Neuronal stem cell (in vitro differentiated cells): ENCODE measurements around the gene NOL3.

Experiments used
- DNase-seq: peaks from one replicate; pipeline ENCODE4 v3.0.0-alpha.2; 2013; ENCODE audit warnings: low spot score
- H2AFZ ChIP-seq: one replicate; pipeline ENCODE4 v1.6.1; 2013; ENCODE audit warnings: mild to moderate bottlenecking, low read length, inconsistent platforms
- H2AK5ac ChIP-seq: 2 replicates; pipeline ENCODE4 v1.6.1; 2013; ENCODE audit warnings: low read depth, mild to moderate bottlenecking, inconsistent platforms, low read length, moderate library complexity, mixed read lengths
- H2BK120ac ChIP-seq: 2 replicates; pipeline ENCODE4 v1.6.1; 2013; ENCODE audit warnings: low read depth, mild to moderate bottlenecking, inconsistent platforms, low read length, moderate library complexity, mixed read lengths
- H2BK12ac ChIP-seq: one replicate; pipeline ENCODE4 v1.6.1; 2013; ENCODE audit warnings: low read length, inconsistent platforms
- H2BK15ac ChIP-seq: 2 replicates; pipeline ENCODE4 v1.6.1; 2013; ENCODE audit warnings: mild to moderate bottlenecking, low read length, inconsistent platforms, mixed read lengths
- H2BK5ac ChIP-seq: one replicate; pipeline ENCODE4 v1.6.1; 2013; ENCODE audit warnings: inconsistent platforms, mild to moderate bottlenecking, low read length, moderate library complexity
- H3K14ac ChIP-seq: one replicate; pipeline ENCODE4 v1.6.1; 2013; ENCODE audit warnings: low read length, inconsistent platforms
- H3K18ac ChIP-seq: 2 replicates; pipeline ENCODE4 v1.6.1; 2013; ENCODE audit warnings: low read length, inconsistent platforms
- H3K23ac ChIP-seq: 2 replicates; pipeline ENCODE4 v1.6.1; 2013; ENCODE audit warnings: low read depth, mild to moderate bottlenecking, mixed read lengths, low read length, inconsistent platforms; ENCODE audit not compliant: poor library complexity
- H3K27ac ChIP-seq: replicated peaks from 3 replicates; pipeline ENCODE4 v1.5.1; 2013; ENCODE audit warnings: low read length, inconsistent platforms
- H3K27me3 ChIP-seq, 3 experiments: 2 replicates each; pipeline ENCODE4 v1.6.1; 2013; ENCODE audit warnings: low read length in 3 of 3, mild to moderate bottlenecking in 2 of 3, inconsistent platforms in 1 of 3, low read depth in 1 of 3, mixed read lengths in 1 of 3, moderate library complexity in 1 of 3; ENCODE audit not compliant: control insufficient read depth in 3 of 3, insufficient read depth in 3 of 3
- H3K36me3 ChIP-seq, 2 donors: replicated peaks in 1 of 2; 2 replicates each; pipeline ENCODE4 v1.6.1; 2013; ENCODE audit warnings: low read length in 2 of 2; ENCODE audit not compliant: control insufficient read depth in 2 of 2, insufficient read depth in 2 of 2
- H3K4ac ChIP-seq: 2 replicates; pipeline ENCODE4 v1.6.1; 2013; ENCODE audit warnings: inconsistent platforms, mild to moderate bottlenecking, low read length, moderate library complexity
- H3K4me1 ChIP-seq, 2 donors: 1 replicate in 1 of 2; 2 replicates in 1 of 2; pipeline ENCODE4 v1.6.1; 2013; ENCODE audit warnings: low read length in 2 of 2, low read depth in 1 of 2; ENCODE audit not compliant: control insufficient read depth in 2 of 2, insufficient read depth in 1 of 2
- H3K4me2 ChIP-seq: one replicate; pipeline ENCODE4 v1.6.1; 2013; ENCODE audit warnings: mild to moderate bottlenecking, low read length, inconsistent platforms; ENCODE audit not compliant: insufficient read depth, poor library complexity, severe bottlenecking
- H3K4me3 ChIP-seq, 2 donors: 2 replicates each; pipeline ENCODE4 v1.5.1; 2013; ENCODE audit warnings: low read length in 2 of 2, mild to moderate bottlenecking in 2 of 2, inconsistent platforms in 1 of 2, moderate library complexity in 1 of 2
- H3K79me1 ChIP-seq: one replicate; pipeline ENCODE4 v1.6.1; 2013; ENCODE audit warnings: low read depth, mild to moderate bottlenecking, inconsistent platforms, low read length, moderate library complexity
- H3K9ac ChIP-seq: one replicate; pipeline ENCODE4 v1.6.1; 2013; ENCODE audit warnings: mild to moderate bottlenecking, low read depth, low read length, inconsistent platforms; ENCODE audit not compliant: poor library complexity
- H3K9me3 ChIP-seq, 2 donors: replicated peaks in 1 of 2; 2 replicates each; pipeline versions ENCODE3 to v1.6.1; 2013; ENCODE audit warnings: low read length in 2 of 2, mild to moderate bottlenecking in 2 of 2, inconsistent platforms in 1 of 2, low read depth in 1 of 2, mixed read lengths in 1 of 2, moderate library complexity in 1 of 2; ENCODE audit not compliant: control insufficient read depth in 2 of 2, insufficient read depth in 1 of 2
- H4K8ac ChIP-seq: one replicate; pipeline ENCODE4 v1.6.1; 2013; ENCODE audit warnings: low read depth, mild to moderate bottlenecking, inconsistent platforms, low read length, moderate library complexity
- H4K91ac ChIP-seq: one replicate; pipeline ENCODE4 v1.6.1; 2013; ENCODE audit warnings: low read length, low read depth, mild to moderate bottlenecking, inconsistent platforms; ENCODE audit not compliant: poor library complexity
- WGBS, 2 donors: extraction: QIAGEN DNeasy Blood & Tissue Kit; methylation state at CpG; one replicate each; pipeline ENCODE4 v1.1.7; 2013; ENCODE audit warnings: missing lambda C conversion rate in 2 of 2, mixed read lengths in 1 of 2; ENCODE audit not compliant: insufficient read length in 2 of 2, insufficient replicate concordance in 1 of 2; ENCODE audit errors: extremely low coverage in 2 of 2; 5-methylcytosine and 5-hydroxymethylcytosine counted together

Gene NOL3

DNA sequence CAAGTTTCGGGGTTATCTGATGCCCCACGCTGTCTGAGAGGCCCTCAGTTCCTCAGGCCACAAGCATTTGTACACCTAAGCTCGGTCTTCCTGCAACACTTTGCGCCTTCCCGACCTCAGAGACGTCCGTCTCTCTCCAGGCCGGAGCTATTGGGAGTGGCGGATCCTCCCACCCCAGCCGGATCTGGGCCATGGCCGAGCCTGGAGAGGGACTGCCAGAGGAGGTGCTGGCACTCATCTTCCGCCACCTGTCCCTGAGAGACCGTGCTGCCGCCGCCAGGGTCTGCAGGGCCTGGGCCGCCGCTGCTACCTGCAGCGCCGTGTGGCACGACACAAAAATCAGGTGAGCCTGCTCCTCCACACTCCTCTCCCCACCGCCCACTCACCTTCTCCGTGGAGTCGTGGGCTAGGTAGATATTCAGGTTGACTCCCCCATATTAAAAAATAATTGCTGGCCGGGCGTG, 8.7 kb upstream of the NOL3 start:
- Histone ChIP-seq H3K14ac (no peak overlapping the region), H4K91ac (no peak overlapping the region), H3K27me3 (peaks cover 79 to 100% (median 99%) of the 10 kb centered on the region in 3 experiments), H3K36me3 (no peaks in the 10 kb centered on the region), H2AK5ac (peak overlapping the region; percentile 97), H3K18ac (peak overlapping the region; percentile 76), H3K4me1 (peaks cover 15 to 17% of the 10 kb centered on the region in 2 donors), H2BK120ac (no peak overlapping the region), H3K9ac (no peak overlapping the region), H2BK12ac (peak overlapping the region; percentile 41), H3K9me3 (peaks cover 0 to 11% of the 10 kb centered on the region in 2 donors), H2AFZ (no peak overlapping the region), H3K4me2 (no peak overlapping the region), H3K4ac (no peak overlapping the region), H2BK5ac (peak overlapping the region; percentile 66), H3K4me3 (peak overlapping the region in 1 of 2 donors; percentile 18), H4K8ac (no peak overlapping the region), H3K79me1 (peaks cover 6% of the 10 kb centered on the region), H3K27ac (no peak overlapping the region), H2BK15ac (no peak overlapping the region), H3K23ac (peak overlapping the region; percentile 89)
- no peak for DNase-seq
- WGBS, 2 donors: no CpG with 5 or more reads among the region's 25 CpGs

DNA sequence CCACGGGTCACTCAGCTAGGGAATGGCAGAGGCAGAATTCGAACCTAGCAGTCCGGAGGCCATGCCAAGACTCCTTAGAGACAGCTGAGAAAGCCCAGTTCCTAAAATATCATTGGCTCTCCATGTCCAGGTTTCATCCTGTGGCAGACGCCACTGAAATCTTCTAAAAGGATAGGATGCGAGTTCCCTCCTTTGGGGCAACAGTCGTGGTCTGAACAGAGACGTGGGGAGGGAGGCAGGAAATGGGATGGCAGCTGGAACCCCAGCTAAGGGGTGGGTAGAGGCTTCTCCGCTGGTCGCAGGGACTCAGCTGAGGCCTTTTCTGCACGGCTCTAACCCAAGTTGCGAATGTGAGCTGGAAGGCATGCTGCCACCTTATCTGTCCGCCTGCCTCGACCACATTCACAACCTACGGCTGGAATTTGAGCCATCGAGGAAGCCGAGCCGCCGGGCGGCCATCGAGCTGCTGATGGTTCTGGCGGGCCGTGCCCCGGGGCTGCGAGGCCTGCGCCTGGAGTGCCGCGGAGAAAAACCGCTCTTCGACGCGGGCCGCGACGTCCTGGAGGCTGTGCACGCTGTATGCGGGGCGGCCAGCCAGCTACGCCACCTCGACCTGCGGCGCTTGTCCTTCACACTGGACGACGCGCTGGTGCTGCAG, 7.7 kb upstream of the NOL3 start:
- Histone ChIP-seq H3K9me3 (peaks cover 0 to 11% of the 10 kb centered on the region in 2 donors), H3K27me3 (peaks cover 82 to 100% (median 99%) of the 10 kb centered on the region in 3 experiments), H3K4me1 (peaks cover 15 to 17% of the 10 kb centered on the region in 2 donors), H3K4me3 (peak overlapping the region; percentile 47 to 78), H2AFZ (peak overlapping the region; percentile 98), H2BK15ac (peak overlapping the region; percentile 20), H4K8ac (no peak overlapping the region), H2AK5ac (peak overlapping the region; percentile 44), H3K27ac (no peak overlapping the region), H2BK120ac (no peak overlapping the region), H3K18ac (peak overlapping the region; percentile 92), H2BK12ac (peak overlapping the region; percentile 81), H3K23ac (peak overlapping the region; percentile 91), H2BK5ac (no peak overlapping the region), H3K9ac (no peak overlapping the region), H3K36me3 (no peaks in the 10 kb centered on the region), H3K4ac (no peak overlapping the region), H4K91ac (no peak overlapping the region), H3K4me2 (peak overlapping the region; percentile 94), H3K14ac (peak overlapping the region; percentile 75), H3K79me1 (peaks cover 6% of the 10 kb centered on the region)
- DNase-seq: no peak
- no CpG with 5 or more reads among the region's 44 CpGs for WGBS, 2 donors

DNA sequence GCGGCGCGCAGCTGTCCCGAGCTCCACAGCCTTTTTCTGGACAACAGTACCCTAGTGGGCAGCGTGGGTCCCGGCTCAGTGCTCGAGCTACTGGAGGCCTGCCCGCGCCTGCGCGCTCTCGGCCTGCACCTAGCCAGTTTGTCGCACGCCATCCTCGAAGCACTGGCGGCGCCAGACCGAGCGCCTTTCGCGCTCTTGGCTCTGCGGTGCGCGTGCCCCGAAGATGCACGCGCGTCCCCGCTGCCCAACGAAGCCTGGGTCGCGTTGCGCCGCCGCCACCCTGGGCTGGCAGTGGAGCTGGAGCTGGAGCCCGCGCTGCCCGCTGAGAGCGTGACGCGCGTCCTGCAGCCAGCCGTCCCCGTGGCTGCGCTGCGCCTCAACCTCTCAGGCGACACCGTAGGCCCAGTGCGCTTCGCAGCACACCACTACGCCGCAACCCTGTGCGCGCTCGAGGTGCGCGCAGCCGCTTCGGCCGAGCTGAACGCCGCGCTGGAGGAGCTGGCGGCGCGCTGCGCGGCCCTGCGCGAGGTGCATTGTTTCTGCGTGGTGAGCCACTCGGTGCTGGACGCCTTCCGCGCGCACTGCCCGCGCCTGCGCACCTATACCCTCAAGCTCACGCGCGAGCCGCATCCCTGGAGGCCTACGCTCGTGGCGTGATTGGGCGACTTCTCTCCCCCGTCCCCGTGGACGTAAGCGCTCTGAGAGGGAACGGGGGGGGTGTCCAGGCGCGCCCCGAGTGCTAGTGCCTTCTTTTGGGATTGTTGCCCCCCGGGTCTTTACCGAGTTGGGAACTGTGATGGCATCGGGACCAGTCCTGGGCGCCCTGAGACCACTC, 7.0 kb upstream of the NOL3 start:
- H3K79me1 ChIP-seq: peaks cover 6% of the 10 kb centered on the region
- H3K4me1 ChIP-seq: peaks cover 15 to 17% of the 10 kb centered on the region in 2 donors
- peak overlapping the region; percentile 95 for H3K23ac ChIP-seq
- H2BK12ac ChIP-seq: peak overlapping the region; percentile 90
- peak overlapping the region; percentile 20 for H2BK15ac ChIP-seq
- no peaks in the 10 kb centered on the region for H3K36me3 ChIP-seq
- peaks cover 0 to 11% of the 10 kb centered on the region in 2 donors for H3K9me3 ChIP-seq
- H3K27me3 ChIP-seq: peaks cover 80 to 100% (median 99%) of the 10 kb centered on the region in 3 experiments
- H2AFZ ChIP-seq: peak overlapping the region; percentile 98
- H4K91ac ChIP-seq: no peak overlapping the region
- DNase-seq: no peak
- H3K9ac ChIP-seq: peak overlapping the region; percentile 86
- peak overlapping the region; percentile 94 for H3K4me2 ChIP-seq
- WGBS, 2 donors: no CpG with 5 or more reads among the region's 99 CpGs
- H4K8ac ChIP-seq: peak overlapping the region; percentile 43
- H2AK5ac ChIP-seq: peak overlapping the region; percentile 75
- H3K14ac ChIP-seq: peak overlapping the region; percentile 75
- peak overlapping the region; percentile 47 to 78 for H3K4me3 ChIP-seq
- H3K4ac ChIP-seq: no peak overlapping the region
- H3K18ac ChIP-seq: peak overlapping the region; percentile 92
- no peak overlapping the region for H3K27ac ChIP-seq
- no peak overlapping the region for H2BK120ac ChIP-seq
- peak overlapping the region; percentile 53 for H2BK5ac ChIP-seq
